HCT116 (cell line): ENCODE results near the gene TRIM31. TPM values are rescaled to one million over a fixed set of nuclear protein-coding genes. Genes with fewer than 3 reads are reported as not detected.
A peak's percentile ranks its signal among the peaks of the same experiment; 100 is the strongest.

ENCODE experiments used
- ATAC-seq: fragments of 200-7000 bp; cut with Tn5 transposase; 2 replicates; pipeline ENCODE4 v1.9.1; 2020; ENCODE audit warnings: mild to moderate bottlenecking, moderate library complexity
- BruUV-seq: library from RNA; stranded (reverse); fragments of 400-500 nt; replicated peaks from 2 replicates; lab custom pipeline; 2021; lab: Mats Ljungman, UMichigan
- CTCF ChIA-PET: fragments of 300-600 bp; sonication (Branson Sonifier 250); formaldehyde crosslinking; loops from one replicate; lab custom pipeline; 2021; ENCODE audit warnings: antibody characterized with exemption; lab: Charles Lee
- POLR2A ChIA-PET: fragments of 300-600, 350-600 bp; sonication (Branson Sonifier 250); formaldehyde crosslinking; loops from one replicate; lab custom pipeline; 2021; ENCODE audit warnings: antibody characterized with exemption; lab: Charles Lee
- RAD21 ChIA-PET, 2 experiments: fragments of 300-600 bp; sonication (Branson Sonifier 250); formaldehyde crosslinking; loops; one replicate each; lab custom pipeline; 2023; ENCODE audit warnings: low total read pairs in 2 of 2; ENCODE audit not compliant: uncharacterized antibody in 2 of 2, unreplicated experiment in 2 of 2, low non-redundant PET in 1 of 2; lab: Charles Lee
- DNase-seq: peaks from one replicate; pipeline ENCODE4 v3.0.0-alpha.2; 2010; ENCODE audit warnings: low read depth, low spot score
- H2AFZ ChIP-seq: fragments of 200-600 bp; shearing (Covaris generic), sonication (generic); 2 replicates; pipeline ENCODE4 v1.6.1; 2017; ENCODE audit warnings: low read depth, mixed run types, mixed read lengths, antibody characterized with exemption, low read length; ENCODE audit not compliant: poor library complexity, severe bottlenecking
- H3K27ac ChIP-seq: 2 replicates; pipeline ENCODE4 v1.5.1; 2012; ENCODE audit warnings: low read depth, low read length
- H3K27me3 ChIP-seq: fragments of 200-600 bp; sonication (generic); 2 replicates; pipeline ENCODE4 v1.6.1; 2016; ENCODE audit warnings: mixed run types, low read length, mixed read lengths; ENCODE audit not compliant: insufficient read depth
- H3K36me3 ChIP-seq, 2 experiments: fragments of 200-500 bp in 1 of 2; fragments of 200-600 bp in 1 of 2; sonication (Bioruptor generic) in 1 of 2; sonication (generic) in 1 of 2; 2 replicates each; pipeline versions ENCODE4 v1.5.1 to v1.6.1; 2014 to 2016; ENCODE audit warnings: low read length in 2 of 2, inconsistent platforms in 1 of 2, mixed read lengths in 1 of 2, mixed run types in 1 of 2; ENCODE audit not compliant: insufficient read depth in 2 of 2, control insufficient read depth in 1 of 2
- H3K4me1 ChIP-seq, 2 experiments: fragments of 200-600 bp in 1 of 2; sonication (generic) in 1 of 2; 2 replicates each; pipeline versions ENCODE4 v1.5.1 to v1.6.1; 2012 to 2017; ENCODE audit warnings: low read length in 2 of 2, inconsistent platforms in 1 of 2, mild to moderate bottlenecking in 1 of 2, mixed read lengths in 1 of 2, mixed run types in 1 of 2, moderate library complexity in 1 of 2; ENCODE audit not compliant: insufficient read depth in 2 of 2, control insufficient read depth in 1 of 2
- H3K4me2 ChIP-seq: fragments of 200-600 bp; sonication (generic); 2 replicates; pipeline ENCODE4 v1.6.1; 2017; ENCODE audit warnings: mixed run types, low read length, mixed read lengths
- H3K4me3 ChIP-seq, 2 experiments: fragments of 200-600 bp in 1 of 2; sonication (generic) in 1 of 2; replicated peaks in 1 of 2; 2 replicates each; pipeline ENCODE4 v1.5.1; 2011 to 2016; ENCODE audit warnings: low read length in 2 of 2, control low read depth in 1 of 2, low read depth in 1 of 2, mild to moderate bottlenecking in 1 of 2, mixed read lengths in 1 of 2, mixed run types in 1 of 2
- H3K79me2 ChIP-seq: fragments of 200-600 bp; sonication (generic); 2 replicates; pipeline ENCODE4 v1.6.1; 2017; ENCODE audit warnings: mild to moderate bottlenecking, mixed run types, low read length, moderate library complexity, mixed read lengths; ENCODE audit not compliant: insufficient read depth
- H3K9ac ChIP-seq: fragments of 200-600 bp; sonication (generic); 2 replicates; pipeline ENCODE4 v1.6.1; 2016; ENCODE audit warnings: low read length, mixed read lengths
- H3K9me2 ChIP-seq: fragments of 200-600 bp; sonication (generic), shearing (Covaris generic); 2 replicates; pipeline ENCODE4 v1.6.1; 2017; ENCODE audit warnings: mixed run types, mild to moderate bottlenecking, moderate library complexity; ENCODE audit not compliant: insufficient read depth
- H3K9me3 ChIP-seq, 2 experiments: fragments of 200-500 bp in 1 of 2; fragments of 200-600 bp in 1 of 2; sonication (Bioruptor generic) in 1 of 2; sonication (generic) in 1 of 2; 2 replicates each; pipeline ENCODE4 v1.6.1; 2014 to 2017; ENCODE audit warnings: low read length in 2 of 2, mixed read lengths in 2 of 2, inconsistent platforms in 1 of 2, low read depth in 1 of 2, mild to moderate bottlenecking in 1 of 2, mixed run types in 1 of 2, moderate library complexity in 1 of 2; ENCODE audit not compliant: control insufficient read depth in 1 of 2, insufficient read depth in 1 of 2
- H4K20me1 ChIP-seq: fragments of 200-600 bp; sonication (generic), shearing (Covaris generic); 2 replicates; pipeline ENCODE4 v1.6.1; 2017; ENCODE audit warnings: mixed run types, mild to moderate bottlenecking, moderate library complexity; ENCODE audit not compliant: insufficient read depth
- ELF1 ChIP-seq: IDR thresholded peaks from 2 replicates; pipeline ENCODE4 v1.6.1; 2012; ENCODE audit warnings: low read depth, borderline replicate concordance
- FOSL1 ChIP-seq: IDR thresholded peaks from 2 replicates; pipeline ENCODE4 v1.6.1; 2012; ENCODE audit warnings: low read depth
- POLR2AphosphoS5 ChIP-seq: IDR thresholded peaks from 2 replicates; pipeline ENCODE4 v1.6.1; 2011; ENCODE audit warnings: mild to moderate bottlenecking, low read depth, low read length, moderate library complexity
- REST ChIP-seq: IDR thresholded peaks from 2 replicates; pipeline ENCODE4 v1.6.1; 2012; ENCODE audit warnings: low read depth
- SIN3A ChIP-seq: IDR thresholded peaks from 2 replicates; pipeline ENCODE4 v1.6.1; 2012; ENCODE audit warnings: low read depth
- SP1 ChIP-seq: IDR thresholded peaks from 2 replicates; pipeline ENCODE4 v1.6.1; 2012; ENCODE audit warnings: low read depth
- SRF ChIP-seq: IDR thresholded peaks from 2 replicates; pipeline ENCODE4 v1.6.1; 2012; ENCODE audit warnings: low read depth
- TCF7L2 ChIP-seq: IDR thresholded peaks from 2 replicates; pipeline ENCODE4 v1.7.0; 2011; ENCODE audit warnings: borderline replicate concordance, inconsistent platforms; ENCODE audit not compliant: insufficient read depth, insufficient read length; ENCODE audit errors: extremely low read depth
- ZFX ChIP-seq: fragments of 450-650 bp; IDR thresholded peaks from 2 replicates; pipeline ENCODE4 v1.6.1; 2017
- ZNF274 ChIP-seq: fragments of 200-500 bp; sonication (Bioruptor generic); IDR thresholded peaks from 2 replicates; pipeline ENCODE4 v1.6.1; 2014; ENCODE audit warnings: mild to moderate bottlenecking, low read depth, low read length, inconsistent platforms
- intact Hi-C: fragments of 100-400 bp; cut with micrococcal nuclease; formaldehyde crosslinking; loops from 2 replicates; pipeline ENCODE4 v1.10.0; 2022
- total RNA-seq: library from RNA; stranded (reverse); gene quantifications from one replicate; pipeline ENCODE4 v1.2.1, GENCODE V29; 2021; ENCODE audit not compliant: unreplicated experiment

TRIM31 gene
- total RNA-seq, 1 experiment from 2014 or later: not detected

- H3K79me2 ChIP-seq: no peaks in the 10 kb centered on the region
- no peaks in the 10 kb centered on the region for H3K27me3 ChIP-seq
- peak overlapping the region; percentile 52 to 66 for H3K4me3 ChIP-seq
- ChIA-PET RAD21 (no interaction called here), POLR2A (no interaction called here), CTCF (no interaction called here)
- no peaks in the 10 kb centered on the region for H3K36me3 ChIP-seq
- DNase-seq (no peak), ATAC-seq (0 out of 2 replicates have a peak, but pooled peaks have one; percentile 37)
- TF ChIP-seq SP1: no peak
- no peak for TF ChIP-seq SIN3A
- no peak for TF ChIP-seq ZFX
- no peak for TF ChIP-seq ELF1
- TF ChIP-seq REST: no peak
- TF ChIP-seq POLR2AphosphoS5: no peak
- no peak for TF ChIP-seq ZNF274
- TF ChIP-seq TCF7L2: no peak
- no peak for TF ChIP-seq SRF
- no peak for TF ChIP-seq FOSL1
- no peaks in the 10 kb centered on the region for H3K9me3 ChIP-seq
- peaks cover 9 to 25% of the 10 kb centered on the region in 2 experiments; a peak in 3 of 4 replicates for H3K4me1 ChIP-seq
- no peaks in the 10 kb centered on the region for H4K20me1 ChIP-seq
- BruUV-seq: TSS peak; percentile 89
- peak overlapping the region; percentile 49 for H3K27ac ChIP-seq
- intact Hi-C loops: loop anchor here (2.0 kb wide), 1 partner anchor 60 kb away; no protein-coding TSS in a partner anchor
- H3K9me2 ChIP-seq: no peaks in the 10 kb centered on the region
- peak overlapping the region; percentile 14 for H2AFZ ChIP-seq
- H3K4me2 ChIP-seq: peak overlapping the region; percentile 93
- peak overlapping the region; percentile 54 for H3K9ac ChIP-seq
These were observed 49.6 kb upstream of the TRIM31 start for GRCh38 chr6:30162265-30163089.
